ENCODE data around the gene TMEM245. TPM values are rescaled to one million over a fixed set of nuclear protein-coding genes. Genes with fewer than 3 reads are reported as not detected.

TMEM245 gene
- total and polyA plus RNA-seq, 10 of the 15 experiments (the other 5 are each of a cell fraction or from before 2014, with no cell fraction given): 7.4 to 36.1 (median 19.0) TPM

DNA sequence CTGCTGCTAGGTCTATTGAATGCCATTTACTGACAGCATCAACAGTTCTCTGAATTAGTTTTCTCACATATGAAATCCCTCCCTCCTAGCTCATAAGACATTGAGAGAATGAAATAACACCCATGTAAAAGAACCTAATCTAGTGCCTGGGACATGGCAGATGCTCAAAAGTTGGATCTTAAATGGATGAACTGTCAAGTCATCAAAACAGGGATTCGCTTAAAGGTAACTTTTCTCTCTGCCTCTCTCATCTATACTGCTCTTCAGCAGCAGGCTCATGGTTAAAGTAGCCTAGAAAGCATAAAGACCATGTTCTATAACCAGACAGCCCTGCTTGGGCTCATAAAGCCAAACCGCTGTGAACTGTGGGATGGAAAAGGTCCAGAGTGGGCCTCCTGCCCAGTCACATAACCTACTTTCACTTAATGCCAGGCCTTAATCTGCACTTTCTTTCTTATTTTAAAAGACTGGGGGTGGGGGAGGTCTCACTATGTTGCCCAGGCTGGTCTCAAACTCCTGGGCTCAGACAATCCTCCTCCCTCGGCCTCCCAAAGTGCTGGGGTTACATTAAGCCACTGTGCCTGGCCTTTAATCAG lies 3.7 kb downstream of the TMEM245 start:
- no TSS peak for BruUV-seq (replicated peaks)
- H3K27me3 ChIP-seq (replicated peaks in 1 of 2; ENCODE audit: control insufficient read depth in 2 of 2, insufficient read depth in 2 of 2, low read length in 1 of 2): no peaks in the 10 kb centered on the region
- H3K4me1 ChIP-seq (ENCODE audit: control insufficient read depth, insufficient read depth, low read length): peaks cover 9% of the 10 kb centered on the region
- ChIA-PET POLR2A (no interaction called here), CTCF (no interaction called here), RAD21 (ENCODE audit: unreplicated experiment) (no interaction called here), SMC1A (ENCODE audit: uncharacterized antibody, unreplicated experiment) (no interaction called here)
- no peaks in the 10 kb centered on the region for H3K9me3 ChIP-seq (replicated peaks; ENCODE audit: control insufficient read depth, insufficient read depth, low read length)
- TF ChIP-seq HCFC1 (IDR thresholded peaks at IDR 0.05; ENCODE audit: low read length) (no peak), BHLHE40 (IDR thresholded peaks at IDR 0.05; ENCODE audit: borderline replicate concordance in 1 of 2, low read depth in 2 of 2, low read length in 1 of 2) (no peak)
- no peak overlapping the region for H2AFZ ChIP-seq (ENCODE audit: control insufficient read depth, low read depth, low read length)
- H4K20me1 ChIP-seq (ENCODE audit: control insufficient read depth, insufficient read depth): no peaks in the 10 kb centered on the region; the same call in 1 of the 2 replicates
- H3K27ac ChIP-seq (ENCODE audit: control insufficient read depth, insufficient read depth): no peak overlapping the region
- H3K4me3 ChIP-seq: peak overlapping the region; percentile 28
- in situ Hi-C loops (cut with MboI): no loop called here
- H3K36me3 ChIP-seq (ENCODE audit: control insufficient read depth in 2 of 2, insufficient read depth in 2 of 2, low read length in 1 of 2): no peaks in the 10 kb centered on the region
- no peak overlapping the region; the same call in 1 of the 2 replicates for H3K9ac ChIP-seq (ENCODE audit: control insufficient read depth, insufficient read depth, low read length)
- DNase-seq (ENCODE audit: low read depth, low spot score) (no peak), ATAC-seq (no peak), FAIRE-seq (no peak)
- peaks cover 75% of the 10 kb centered on the region for H3K79me2 ChIP-seq (ENCODE audit: control insufficient read depth, insufficient read depth, low read length)
- peak overlapping the region; percentile 63 for H3K4me2 ChIP-seq (ENCODE audit: control insufficient read depth, insufficient read depth)
- intact Hi-C loops (cut with micrococcal nuclease; ENCODE audit: unreplicated experiment): loop anchor here (10.0 kb wide), 1 partner anchor 181 kb away; the partner anchor contains the start of genes ABITRAM and ELP1
- 94% methylated on average over 3 of the region's 3 CpGs for WGBS (ENCODE audit: insufficient coverage, insufficient replicate concordance, low lambda C conversion rate, missing lambda C conversion rate)

- 45% methylated on average over 3 of the region's 3 CpGs for WGBS (ENCODE audit: insufficient coverage, insufficient replicate concordance, low lambda C conversion rate, missing lambda C conversion rate)
- Histone ChIP-seq H3K4me3 (peak overlapping the region; percentile 22; the same call in 1 of the 2 replicates), H3K9me3 (replicated peaks; ENCODE audit: control insufficient read depth, insufficient read depth, low read length) (no peaks in the 10 kb centered on the region), H3K27me3 (replicated peaks in 1 of 2; ENCODE audit: control insufficient read depth in 2 of 2, insufficient read depth in 2 of 2, low read length in 1 of 2) (no peaks in the 10 kb centered on the region), H3K9ac (ENCODE audit: control insufficient read depth, insufficient read depth, low read length) (no peak overlapping the region), H3K4me2 (ENCODE audit: control insufficient read depth, insufficient read depth) (peak overlapping the region; percentile 51; the same call in 1 of the 2 replicates), H2AFZ (ENCODE audit: control insufficient read depth, low read depth, low read length) (no peak overlapping the region), H3K79me2 (ENCODE audit: control insufficient read depth, insufficient read depth, low read length) (peaks cover 88% of the 10 kb centered on the region), H3K27ac (ENCODE audit: control insufficient read depth, insufficient read depth) (no peak overlapping the region), H3K4me1 (ENCODE audit: control insufficient read depth, insufficient read depth, low read length) (peaks cover 12% of the 10 kb centered on the region), H3K36me3 (ENCODE audit: control insufficient read depth in 2 of 2, insufficient read depth in 2 of 2, low read length in 1 of 2) (no peaks in the 10 kb centered on the region), H4K20me1 (ENCODE audit: control insufficient read depth, insufficient read depth) (no peaks in the 10 kb centered on the region; the same call in 1 of the 2 replicates)
- FAIRE-seq (no peak), ATAC-seq (peak; percentile 4; the same call in 2 of the 3 replicates), DNase-seq (ENCODE audit: low read depth, low spot score) (no peak)
- ChIA-PET RAD21 (ENCODE audit: unreplicated experiment) (interaction anchor here (1.0 kb wide), 1 partner anchor 97 kb away, joined by 3 read pairs; no protein-coding TSS in a partner anchor), CTCF (interaction anchor here (0.6 kb wide), 1 partner anchor 99 kb away, joined by 3 read pairs; no protein-coding TSS in a partner anchor), POLR2A (no interaction called here), SMC1A (ENCODE audit: uncharacterized antibody, unreplicated experiment) (interaction anchor here (1.0 kb wide), 1 partner anchor 16 kb away, joined by 3 read pairs; no protein-coding TSS in a partner anchor)
- TF ChIP-seq NFXL1 (IDR thresholded peaks at IDR 0.05; ENCODE audit: borderline replicate concordance) (no peak), STAT3 (IDR thresholded peaks at IDR 0.05; ENCODE audit: low read depth, low read length) (no peak), JUNB (IDR thresholded peaks at IDR 0.05) (peak; percentile 25; the same call in 1 of the 2 replicates), NFIC (IDR thresholded peaks at IDR 0.05; ENCODE audit: low read depth, low read length) (peak; percentile 22; the same call in 1 of the 2 replicates), MEF2A (IDR thresholded peaks at IDR 0.05; ENCODE audit: insufficient read depth, low read depth, low read length) (0 out of 2 replicates have a peak, but pooled peaks have one; percentile 10)
- intact Hi-C loops (cut with micrococcal nuclease; ENCODE audit: unreplicated experiment) (loop anchor here (10.0 kb wide), 1 partner anchor 180 kb away; the partner anchor contains the start of genes ABITRAM and ELP1), in situ Hi-C loops (cut with MboI) (no loop called here)
- BruUV-seq (replicated peaks): no TSS peak
These were observed 5.1 kb downstream of the TMEM245 start for GRCh38 chr9:109114670-109115069.
